Right lobe of liver (tissue), 6 donors: Measurements from ENCODE around the gene PRR5. TPM values are rescaled to one million over a fixed set of nuclear protein-coding genes. Genes with fewer than 3 reads are reported as not detected.

Experiments used
- ATAC-seq, 4 donors: fragments of 200-7000 bp; cut with Tn5 transposase; one replicate each; pipeline ENCODE4 v1.9.1; 2020; ENCODE audit warnings: mild to moderate bottlenecking in 4 of 4, moderate library complexity in 4 of 4
- DNase-seq, 3 donors: peaks; one replicate each; pipeline ENCODE4 v3.0.0-alpha.2; 2020
- H3K27ac ChIP-seq, 3 donors: fragments of 200-600 bp; one replicate each; pipeline ENCODE4 v1.8.0; 2022
- H3K27me3 ChIP-seq, 2 donors: fragments of 200-600 bp; one replicate each; pipeline ENCODE4 v1.8.0; 2022
- H3K36me3 ChIP-seq, 4 donors: fragments of 200-600 bp; sonication (generic) in 1 of 4; one replicate each; pipeline versions ENCODE4 v1.5.1 to v1.8.0; 2017 to 2022; ENCODE audit warnings: control low read depth in 1 of 4
- H3K4me1 ChIP-seq, 4 donors: fragments of 200-600 bp; sonication (generic) in 1 of 4; one replicate each; pipeline versions ENCODE4 v1.5.1 to v1.8.0; 2017 to 2022; ENCODE audit warnings: control low read depth in 1 of 4
- H3K4me3 ChIP-seq, 3 donors: fragments of 200-600 bp; one replicate each; pipeline ENCODE4 v1.8.0; 2022
- H3K9me3 ChIP-seq, 4 donors: fragments of 200-600 bp; sonication (generic) in 1 of 4; one replicate each; pipeline versions ENCODE4 v1.5.1 to v1.8.0; 2017 to 2022; ENCODE audit warnings: control low read depth in 1 of 4
- POLR2A ChIP-seq: fragments of 450-650 bp; IDR thresholded peaks from one replicate; pipeline ENCODE4 v1.6.1; 2017; ENCODE audit warnings: antibody characterized with exemption, mild to moderate bottlenecking
- WGBS: methylation state at CpG from one replicate; pipeline ENCODE4 v1.1.6; 2018; ENCODE audit warnings: low coverage, low lambda C conversion rate; ENCODE audit not compliant: insufficient coverage; ENCODE audit errors: missing lambda C conversion rate; 5-methylcytosine and 5-hydroxymethylcytosine counted together
- intact Hi-C, 2 donors: fragments of 100-400 bp; cut with DNase I; formaldehyde crosslinking; loops; one replicate each; pipeline versions ENCODE4 v1.11.2 to v1.14.1; 2022
- total RNA-seq, 6 experiments: library from RNA; depleted of rRNA in 2 of 6; stranded (reverse); fragments of >200 nt in 2 of 6; fragmentation: NEBNext Ultra II Directional in 3 of 6; extraction: Animal tissue kit (Norgen Biotek cat#: 25700) in 3 of 6; gene quantifications; one replicate each; pipeline versions ENCODE4 v1.1.0 to v1.2.4, GENCODE V29; 2016 to 2023
- TF ChIP-seq, protein P1 (sequence below), 4 donors: fragments of 200-600 bp in 3 of 4; fragments of 450-650 bp in 1 of 4; IDR thresholded peaks; one replicate each; pipeline versions ENCODE4 v1.5.1 to v1.8.0; 2016 to 2022; ENCODE audit warnings: antibody characterized with exemption in 4 of 4, mild to moderate bottlenecking in 2 of 4
- donor health status: DM: no; HTN: yes; CAD: no.
- donor health status: DM: no; HTN: no; CAD: no.
- donor health status: DM: no; HTN: no; CAD: no.
- donor health status: DM: no; HTN: yes; CAD: no.
- donor health status: DM: no; HTN: yes; CAD: no.

The PRR5 gene
- total RNA-seq, 6 experiments from 2014 or later = 14.1 to 25.3 (median 20.2) TPM

DNA sequence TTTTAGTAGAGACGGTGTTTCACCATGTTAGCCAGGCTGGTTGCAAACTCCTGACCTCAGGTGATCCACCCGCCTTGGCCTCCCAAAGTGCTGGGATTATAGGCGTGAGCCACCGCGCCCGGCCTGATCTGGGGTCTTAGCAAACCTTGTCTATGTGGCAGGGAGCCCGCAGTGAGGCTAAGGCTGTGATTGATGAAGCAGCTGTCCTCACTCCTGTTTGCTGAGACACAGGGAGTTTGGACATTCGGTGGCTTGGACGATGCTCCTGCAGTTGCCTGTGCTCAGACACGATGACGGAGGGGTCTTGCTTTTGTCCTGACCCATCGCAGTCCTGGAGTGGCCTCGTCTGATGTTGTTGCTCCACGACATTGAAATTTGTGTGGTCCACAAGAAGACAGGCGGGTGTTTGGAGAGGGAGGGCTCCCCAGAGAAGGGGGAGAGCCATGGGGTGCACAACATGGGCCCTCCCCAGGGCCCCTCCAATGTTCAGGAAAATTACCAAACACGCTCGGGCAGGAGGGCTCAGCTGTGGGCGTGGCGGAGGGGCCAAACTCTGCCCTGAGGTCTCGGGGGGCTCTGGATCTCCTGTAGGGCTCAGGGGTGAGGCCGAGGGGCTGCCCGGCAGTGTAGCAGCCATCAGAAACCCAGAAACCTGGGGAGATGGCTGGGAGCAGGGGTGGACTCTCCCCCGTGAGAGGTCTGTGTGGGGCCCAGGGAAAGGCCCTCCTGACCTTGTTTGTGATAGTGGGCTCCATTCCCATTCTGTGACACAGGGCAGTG lies 41.8 kb upstream of the PRR5 start:
- no peak for ATAC-seq

DNA sequence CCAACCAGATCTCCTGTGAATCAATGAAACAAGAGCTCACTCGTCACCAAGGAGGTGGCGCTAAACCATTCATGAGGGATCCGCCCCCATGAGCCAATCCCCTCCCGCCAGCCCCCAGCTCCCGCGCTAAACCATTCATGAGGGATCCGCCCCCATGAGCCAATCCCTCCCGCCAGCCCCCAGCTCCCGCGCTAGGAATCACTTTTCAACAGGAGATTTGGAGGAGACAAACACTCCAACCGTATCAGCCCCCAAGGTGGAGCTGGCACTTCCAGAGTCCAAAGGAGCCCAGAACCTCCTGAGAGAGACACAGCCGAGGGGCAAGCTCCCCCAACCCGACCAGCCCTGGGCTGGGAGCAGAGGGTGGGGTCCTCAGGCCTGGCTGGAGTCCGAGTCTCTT lies 40.9 kb upstream of the PRR5 start:
- Histone ChIP-seq H3K4me1 (peaks cover 0 to 10% (median 0%) of the 10 kb centered on the region in 4 donors), H3K9me3 (no peaks in the 10 kb centered on the region), H3K27ac (no peak overlapping the region), H3K36me3 (no peaks in the 10 kb centered on the region), H3K4me3 (no peak overlapping the region), H3K27me3 (no peaks in the 10 kb centered on the region)
- WGBS = 27% methylated on average over 3 of the region's 14 CpGs
- intact Hi-C loops = no loop called here
- ATAC-seq (no peak), DNase-seq (peak in 1 of 3 donors; percentile 15)
- no peak for TF ChIP-seq POLR2A

More for the DNA sequence above, 41.8 kb upstream of the PRR5 start:
- DNase-seq = peak in 1 of 3 donors; percentile 46
- no peak for TF ChIP-seq POLR2A
- TF ChIP-seq, protein P1, sequence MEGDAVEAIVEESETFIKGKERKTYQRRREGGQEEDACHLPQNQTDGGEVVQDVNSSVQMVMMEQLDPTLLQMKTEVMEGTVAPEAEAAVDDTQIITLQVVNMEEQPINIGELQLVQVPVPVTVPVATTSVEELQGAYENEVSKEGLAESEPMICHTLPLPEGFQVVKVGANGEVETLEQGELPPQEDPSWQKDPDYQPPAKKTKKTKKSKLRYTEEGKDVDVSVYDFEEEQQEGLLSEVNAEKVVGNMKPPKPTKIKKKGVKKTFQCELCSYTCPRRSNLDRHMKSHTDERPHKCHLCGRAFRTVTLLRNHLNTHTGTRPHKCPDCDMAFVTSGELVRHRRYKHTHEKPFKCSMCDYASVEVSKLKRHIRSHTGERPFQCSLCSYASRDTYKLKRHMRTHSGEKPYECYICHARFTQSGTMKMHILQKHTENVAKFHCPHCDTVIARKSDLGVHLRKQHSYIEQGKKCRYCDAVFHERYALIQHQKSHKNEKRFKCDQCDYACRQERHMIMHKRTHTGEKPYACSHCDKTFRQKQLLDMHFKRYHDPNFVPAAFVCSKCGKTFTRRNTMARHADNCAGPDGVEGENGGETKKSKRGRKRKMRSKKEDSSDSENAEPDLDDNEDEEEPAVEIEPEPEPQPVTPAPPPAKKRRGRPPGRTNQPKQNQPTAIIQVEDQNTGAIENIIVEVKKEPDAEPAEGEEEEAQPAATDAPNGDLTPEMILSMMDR (IDR thresholded peaks at IDR 0.05) = no peak
- H3K4me1 ChIP-seq = peaks cover 0 to 6% (median 0%) of the 10 kb centered on the region in 4 donors
- 58% methylated on average over 4 of the region's 23 CpGs for WGBS
- H3K27ac ChIP-seq = no peak overlapping the region
- no peaks in the 10 kb centered on the region for H3K9me3 ChIP-seq
- H3K36me3 ChIP-seq = no peaks in the 10 kb centered on the region
- intact Hi-C loops = no loop called here
- H3K27me3 ChIP-seq = no peaks in the 10 kb centered on the region
- H3K4me3 ChIP-seq = no peak overlapping the region

DNA sequence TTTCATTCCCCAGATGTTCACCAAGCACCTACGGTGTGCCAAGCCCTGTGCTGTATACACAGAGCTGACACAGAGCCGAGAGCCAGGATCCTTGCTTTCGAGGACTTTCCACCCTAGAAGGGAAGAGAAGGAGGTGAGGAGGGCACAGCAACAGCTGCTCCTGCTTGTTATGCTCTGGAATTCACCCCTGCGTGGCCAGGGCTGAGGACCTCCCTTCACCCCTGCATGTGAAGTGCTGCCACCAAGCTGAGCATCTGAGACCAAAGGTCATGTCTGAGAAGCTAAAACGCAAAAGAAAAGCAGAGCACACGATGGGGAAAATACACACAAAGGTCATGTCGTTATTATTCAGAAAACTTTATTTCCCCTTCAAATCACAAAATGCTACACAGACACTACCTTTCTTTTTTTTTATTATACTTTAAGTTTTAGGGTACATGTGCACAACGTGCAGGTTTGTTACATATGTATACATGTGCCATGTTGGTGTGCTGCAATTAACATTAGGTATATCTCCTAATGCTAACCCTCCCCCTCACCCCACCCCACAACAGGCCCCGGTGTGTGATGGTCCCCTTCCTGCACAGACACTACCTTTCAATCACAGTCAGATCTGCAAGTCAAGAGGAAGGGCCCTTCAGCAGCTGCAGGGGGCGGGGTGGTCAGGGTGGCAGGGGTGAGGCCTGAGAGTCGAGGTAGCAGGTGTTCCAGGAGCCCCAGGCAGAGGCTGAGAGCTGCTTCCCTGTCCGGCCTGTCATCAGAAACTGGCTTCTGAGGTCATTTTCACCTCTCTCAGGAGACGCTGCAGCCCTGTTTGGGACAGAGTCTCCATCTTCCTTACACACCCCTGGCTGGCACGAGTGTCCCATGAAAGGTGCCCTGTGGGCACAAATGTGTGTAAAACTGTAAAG lies 40.1 kb upstream of the PRR5 start:
- 60% methylated on average over 11 of the region's 14 CpGs for WGBS
- Histone ChIP-seq H3K9me3 (no peaks in the 10 kb centered on the region), H3K4me1 (peaks cover 0 to 12% (median 0%) of the 10 kb centered on the region in 4 donors), H3K36me3 (no peaks in the 10 kb centered on the region), H3K27me3 (no peaks in the 10 kb centered on the region), H3K4me3 (no peak overlapping the region), H3K27ac (no peak overlapping the region)
- intact Hi-C loops = no loop called here
- DNase-seq = peak in 1 of 3 donors; percentile 37
- no peak for TF ChIP-seq POLR2A
- TF ChIP-seq, protein P1 (IDR thresholded peaks at IDR 0.05) = no peak
- ATAC-seq = no peak

DNA sequence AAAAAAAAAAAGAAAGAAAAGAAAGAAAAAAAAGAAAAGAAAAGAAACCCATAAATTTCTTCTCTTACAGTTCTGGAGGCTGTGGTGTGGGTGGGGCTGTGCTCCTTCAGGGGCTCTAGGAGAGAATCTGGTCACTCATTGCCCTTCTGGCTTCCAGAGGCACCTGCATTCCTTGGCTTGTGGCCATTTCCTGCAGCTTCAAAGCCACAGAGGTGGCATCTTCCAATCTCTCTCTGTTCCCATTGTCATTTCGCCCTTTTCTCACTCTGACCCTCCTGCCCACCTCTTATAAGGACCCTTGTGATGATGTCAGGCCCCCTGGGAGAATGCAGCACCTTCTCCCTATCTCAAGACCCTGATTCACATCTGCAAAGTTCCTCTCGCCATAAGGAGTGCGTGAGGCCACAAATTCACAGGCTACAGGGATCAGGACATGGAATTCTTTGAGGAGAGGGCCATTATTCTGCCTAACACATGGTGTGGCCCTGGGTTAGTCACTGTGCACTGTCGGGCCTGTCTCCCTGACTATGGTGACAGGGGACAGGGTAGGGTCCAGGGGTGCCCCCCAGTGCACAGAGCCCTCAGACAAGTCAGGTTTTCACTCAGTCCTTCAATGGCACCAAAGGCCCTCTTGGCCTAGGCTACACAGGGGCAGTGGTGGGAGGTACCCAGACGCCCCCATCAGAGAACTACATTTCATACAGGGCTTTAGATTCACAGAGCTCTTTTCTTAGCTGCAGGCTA lies 38.6 kb upstream of the PRR5 start:
- intact Hi-C loops = no loop called here
- 55% methylated on average over 5 of the region's 5 CpGs for WGBS
- Histone ChIP-seq H3K4me3 (no peak overlapping the region), H3K27ac (peak overlapping the region in 1 of 3 donors; percentile 74), H3K4me1 (peaks cover 0 to 12% (median 0%) of the 10 kb centered on the region in 4 donors), H3K27me3 (no peaks in the 10 kb centered on the region), H3K9me3 (no peaks in the 10 kb centered on the region), H3K36me3 (no peaks in the 10 kb centered on the region)
- TF ChIP-seq, protein P1 (IDR thresholded peaks at IDR 0.05) = no peak
- no peak for TF ChIP-seq POLR2A
- ATAC-seq (no peak), DNase-seq (peak in 1 of 3 donors; percentile 37)
